Measurements from ENCODE around the gene GBP7.

Gene GBP7

DNA sequence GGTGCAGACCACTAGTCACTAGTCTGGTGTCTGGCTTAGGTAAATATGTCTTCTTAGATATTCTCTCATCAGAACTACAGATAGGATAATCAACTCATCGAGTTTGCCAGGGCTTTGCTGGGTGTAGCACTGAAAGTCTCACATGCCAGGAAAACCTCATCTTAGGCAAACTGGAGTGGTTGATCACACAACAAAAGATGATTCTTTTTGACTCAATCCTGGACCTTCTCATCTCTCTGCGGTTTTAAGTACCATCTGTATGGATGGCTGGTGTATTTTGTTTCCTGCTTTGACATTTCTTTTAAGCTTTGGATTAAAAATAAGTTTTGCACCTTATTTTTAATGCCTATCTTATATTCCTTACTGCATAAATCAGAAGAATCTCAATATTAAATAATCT, 61.1 kb downstream of the GBP7 start:
- H3K4me1 ChIP-seq, result no peaks in the 10 kb centered on the region
- DNase-seq, result no peak
- H3K36me3 ChIP-seq, result no peaks in the 10 kb centered on the region
- no peaks in the 10 kb centered on the region for H3K27me3 ChIP-seq
- no peaks in the 10 kb centered on the region for H3K9me3 ChIP-seq
- TF ChIP-seq, protein P1, sequence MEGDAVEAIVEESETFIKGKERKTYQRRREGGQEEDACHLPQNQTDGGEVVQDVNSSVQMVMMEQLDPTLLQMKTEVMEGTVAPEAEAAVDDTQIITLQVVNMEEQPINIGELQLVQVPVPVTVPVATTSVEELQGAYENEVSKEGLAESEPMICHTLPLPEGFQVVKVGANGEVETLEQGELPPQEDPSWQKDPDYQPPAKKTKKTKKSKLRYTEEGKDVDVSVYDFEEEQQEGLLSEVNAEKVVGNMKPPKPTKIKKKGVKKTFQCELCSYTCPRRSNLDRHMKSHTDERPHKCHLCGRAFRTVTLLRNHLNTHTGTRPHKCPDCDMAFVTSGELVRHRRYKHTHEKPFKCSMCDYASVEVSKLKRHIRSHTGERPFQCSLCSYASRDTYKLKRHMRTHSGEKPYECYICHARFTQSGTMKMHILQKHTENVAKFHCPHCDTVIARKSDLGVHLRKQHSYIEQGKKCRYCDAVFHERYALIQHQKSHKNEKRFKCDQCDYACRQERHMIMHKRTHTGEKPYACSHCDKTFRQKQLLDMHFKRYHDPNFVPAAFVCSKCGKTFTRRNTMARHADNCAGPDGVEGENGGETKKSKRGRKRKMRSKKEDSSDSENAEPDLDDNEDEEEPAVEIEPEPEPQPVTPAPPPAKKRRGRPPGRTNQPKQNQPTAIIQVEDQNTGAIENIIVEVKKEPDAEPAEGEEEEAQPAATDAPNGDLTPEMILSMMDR (IDR thresholded peaks at IDR 0.05; ENCODE audit: low read depth, low read length), result no peak
- no peak overlapping the region for H3K4me3 ChIP-seq (ENCODE audit: low read depth, low read length)

DNA sequence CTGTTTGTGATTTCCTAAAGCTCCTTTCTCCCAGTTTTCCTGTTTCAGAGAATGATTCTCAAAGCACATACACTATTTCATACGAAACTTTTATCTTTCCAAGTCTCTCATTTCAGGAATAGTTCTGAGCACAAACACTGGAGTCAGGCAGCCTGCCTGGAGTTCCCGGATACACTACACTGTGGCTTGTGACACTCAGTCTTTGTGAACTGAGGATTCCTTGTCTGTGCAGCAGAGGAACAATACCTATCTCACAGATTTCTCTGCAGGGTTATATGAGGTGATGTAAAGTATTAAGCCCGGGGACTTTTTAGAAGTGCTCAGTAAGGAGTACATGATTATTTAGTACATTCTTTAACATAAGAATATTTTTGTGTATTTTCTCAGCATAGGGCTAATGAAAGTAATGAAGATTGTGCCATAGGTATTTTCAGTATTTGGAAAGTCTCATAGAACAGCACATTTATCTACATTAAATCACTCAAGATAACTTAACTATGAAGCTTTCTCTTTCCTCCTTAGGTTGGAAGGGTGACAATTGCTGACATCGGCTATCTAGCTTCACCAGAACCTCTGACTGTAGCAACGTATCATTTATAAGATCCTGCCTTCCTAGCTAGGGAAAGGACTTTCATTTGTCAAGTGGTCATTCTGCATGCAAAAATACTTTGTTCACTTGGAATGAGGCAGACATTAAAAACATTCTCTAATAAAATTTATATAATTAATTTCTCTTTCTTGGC, 62.8 kb downstream of the GBP7 start:
- no peaks in the 10 kb centered on the region for H3K4me1 ChIP-seq
- TF ChIP-seq, protein P1 (IDR thresholded peaks at IDR 0.05; ENCODE audit: low read depth, low read length), result no peak
- H3K27me3 ChIP-seq, result no peaks in the 10 kb centered on the region
- H3K9me3 ChIP-seq, result no peaks in the 10 kb centered on the region
- DNase-seq, result no peak
- no peak overlapping the region for H3K4me3 ChIP-seq (ENCODE audit: low read depth, low read length)
- no peaks in the 10 kb centered on the region for H3K36me3 ChIP-seq

DNA sequence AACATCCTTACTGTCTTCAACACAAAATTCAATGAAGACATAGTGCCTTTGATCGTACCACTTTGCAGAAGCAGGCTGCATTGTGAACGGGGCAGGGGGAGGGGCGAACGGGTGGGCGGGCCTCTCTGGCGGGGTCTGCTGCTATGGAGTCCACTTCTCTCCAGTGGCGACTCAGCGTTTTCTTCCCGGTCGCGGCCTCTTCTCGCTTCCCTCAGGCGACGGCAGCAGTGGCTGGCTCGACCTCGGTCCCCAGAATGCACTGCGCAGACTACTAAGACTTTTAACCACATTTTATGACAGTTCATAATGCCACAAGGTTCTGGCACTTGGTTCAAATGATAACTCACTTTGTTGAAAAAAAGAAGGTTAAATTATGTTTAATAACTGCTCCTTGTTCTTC, 71.1 kb downstream of the GBP7 start:
- Histone ChIP-seq H3K9me3 (no peaks in the 10 kb centered on the region), H3K27me3 (no peaks in the 10 kb centered on the region), H3K36me3 (no peaks in the 10 kb centered on the region), H3K4me3 (ENCODE audit: low read depth, low read length) (no peak overlapping the region), H3K4me1 (no peaks in the 10 kb centered on the region)
- DNase-seq, result no peak
- TF ChIP-seq, protein P1 (IDR thresholded peaks at IDR 0.05; ENCODE audit: low read depth, low read length), result no peak

DNA sequence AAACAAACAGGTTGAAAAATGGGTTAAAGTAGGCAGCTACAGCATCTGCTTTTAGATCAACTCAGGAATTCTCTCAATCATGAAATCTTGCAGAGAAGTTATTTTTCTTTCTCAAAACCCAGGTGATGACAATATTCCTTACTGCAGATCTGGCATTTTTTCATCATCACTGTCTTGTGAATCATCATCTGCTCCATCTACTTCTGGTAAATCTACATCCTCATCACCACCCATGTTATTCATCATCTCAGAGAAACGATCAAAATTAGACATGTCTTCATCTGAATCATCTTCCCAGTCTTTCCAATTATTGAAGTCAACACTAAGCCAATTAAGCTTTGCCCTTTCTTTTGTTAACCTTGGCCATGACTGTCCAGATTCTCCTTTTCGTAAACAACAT, 71.7 kb downstream of the GBP7 start:
- no peaks in the 10 kb centered on the region for H3K9me3 ChIP-seq
- TF ChIP-seq, protein P1 (IDR thresholded peaks at IDR 0.05; ENCODE audit: low read depth, low read length), result no peak
- no peaks in the 10 kb centered on the region for H3K36me3 ChIP-seq
- no peak overlapping the region for H3K4me3 ChIP-seq (ENCODE audit: low read depth, low read length)
- no peak for DNase-seq
- no peaks in the 10 kb centered on the region for H3K4me1 ChIP-seq
- H3K27me3 ChIP-seq, result no peaks in the 10 kb centered on the region

DNA sequence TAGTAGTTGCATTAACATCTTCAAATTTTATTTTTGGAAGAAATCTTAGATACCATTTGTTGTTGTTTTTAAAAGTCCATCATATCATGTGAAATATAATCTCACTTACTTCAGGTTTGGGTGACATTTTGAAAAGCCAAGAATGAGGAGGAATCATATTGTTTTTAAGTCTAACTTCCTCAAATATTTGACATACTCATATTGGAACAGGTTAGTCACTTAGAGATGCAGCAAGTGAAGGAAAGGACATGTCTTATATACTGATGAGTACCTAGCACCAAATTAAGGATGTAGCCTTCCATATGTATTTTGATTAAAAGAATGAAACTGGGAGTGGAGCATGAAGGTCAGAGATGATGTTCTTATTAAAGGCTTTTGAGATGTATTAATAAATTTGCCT, 73.8 kb downstream of the GBP7 start:
- H3K9me3 ChIP-seq, result no peaks in the 10 kb centered on the region
- H3K27me3 ChIP-seq, result no peaks in the 10 kb centered on the region
- H3K36me3 ChIP-seq, result no peaks in the 10 kb centered on the region
- TF ChIP-seq, protein P1 (IDR thresholded peaks at IDR 0.05; ENCODE audit: low read depth, low read length), result no peak
- no peak overlapping the region for H3K4me3 ChIP-seq (ENCODE audit: low read depth, low read length)
- no peak for DNase-seq
- H3K4me1 ChIP-seq, result no peaks in the 10 kb centered on the region

DNA sequence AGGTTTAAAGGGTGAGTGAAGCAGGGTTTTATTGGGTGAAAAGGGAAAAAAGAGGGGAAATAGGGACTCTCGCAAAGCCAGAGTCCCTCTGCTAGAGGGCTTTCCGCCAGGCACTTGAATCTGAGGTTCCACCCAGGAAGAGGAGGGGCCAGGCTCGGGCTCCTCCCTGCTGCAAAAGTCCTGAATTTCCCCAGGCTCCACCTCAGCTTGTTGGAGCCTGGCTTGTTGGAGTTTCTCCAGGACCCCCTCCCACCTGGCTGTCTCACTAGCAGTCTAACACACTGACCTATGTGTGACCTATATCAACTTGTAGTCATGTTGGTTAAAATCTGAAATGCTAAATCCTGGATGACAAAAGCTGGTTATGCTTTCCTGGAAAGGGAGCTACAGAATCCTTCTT, 75.4 kb downstream of the GBP7 start:
- no peak for DNase-seq
- no peaks in the 10 kb centered on the region for H3K4me1 ChIP-seq
- TF ChIP-seq, protein P1 (IDR thresholded peaks at IDR 0.05; ENCODE audit: low read depth, low read length), result no peak
- no peaks in the 10 kb centered on the region for H3K9me3 ChIP-seq
- H3K4me3 ChIP-seq (ENCODE audit: low read depth, low read length), result no peak overlapping the region
- H3K36me3 ChIP-seq, result no peaks in the 10 kb centered on the region
- H3K27me3 ChIP-seq, result no peaks in the 10 kb centered on the region

All from BE2C (cell line).